ENCODE results near the gene RHOBTB3. TPM values are rescaled to one million over a fixed set of nuclear protein-coding genes. Genes with fewer than 3 reads are reported as not detected.

Gene RHOBTB3
- polyA plus RNA-seq, 4 donors: 5.8 to 42.2 (median 12.1) TPM

GRCh38 chr5:95725937-95726810 lies 5.0 kb upstream of the RHOBTB3 start:
- no peaks in the 10 kb centered on the region for H3K9me3 ChIP-seq (ENCODE audit: control insufficient read depth in 2 of 2, insufficient read depth in 1 of 2, low read depth in 1 of 2, low read length in 1 of 2)
- WGBS, 3 donors: 63 to 90% (median 82%) methylated on average over 4 of the region's 4 CpGs
- peak overlapping the region in 1 of 3 donors; percentile 74 for H3K27ac ChIP-seq (ENCODE audit: low read depth in 1 of 3, low read length in 2 of 3)
- FAIRE-seq (no peak), DNase-seq (no peak)
- peaks cover 0 to 32% (median 13%) of the 10 kb centered on the region in 3 donors for H3K4me1 ChIP-seq (ENCODE audit: control insufficient read depth in 3 of 3, insufficient read depth in 2 of 3, low read depth in 1 of 3, low read length in 2 of 3)
- H3K27me3 ChIP-seq (ENCODE audit: control insufficient read depth in 3 of 3, insufficient read depth in 3 of 3, low read length in 3 of 3): no peaks in the 10 kb centered on the region
- no peaks in the 10 kb centered on the region for H3K36me3 ChIP-seq (ENCODE audit: control insufficient read depth in 3 of 3, insufficient read depth in 2 of 3, low read depth in 1 of 3, low read length in 3 of 3)
- no peak overlapping the region for H3K4me3 ChIP-seq (ENCODE audit: low read depth in 1 of 3, low read length in 3 of 3)

DNA sequence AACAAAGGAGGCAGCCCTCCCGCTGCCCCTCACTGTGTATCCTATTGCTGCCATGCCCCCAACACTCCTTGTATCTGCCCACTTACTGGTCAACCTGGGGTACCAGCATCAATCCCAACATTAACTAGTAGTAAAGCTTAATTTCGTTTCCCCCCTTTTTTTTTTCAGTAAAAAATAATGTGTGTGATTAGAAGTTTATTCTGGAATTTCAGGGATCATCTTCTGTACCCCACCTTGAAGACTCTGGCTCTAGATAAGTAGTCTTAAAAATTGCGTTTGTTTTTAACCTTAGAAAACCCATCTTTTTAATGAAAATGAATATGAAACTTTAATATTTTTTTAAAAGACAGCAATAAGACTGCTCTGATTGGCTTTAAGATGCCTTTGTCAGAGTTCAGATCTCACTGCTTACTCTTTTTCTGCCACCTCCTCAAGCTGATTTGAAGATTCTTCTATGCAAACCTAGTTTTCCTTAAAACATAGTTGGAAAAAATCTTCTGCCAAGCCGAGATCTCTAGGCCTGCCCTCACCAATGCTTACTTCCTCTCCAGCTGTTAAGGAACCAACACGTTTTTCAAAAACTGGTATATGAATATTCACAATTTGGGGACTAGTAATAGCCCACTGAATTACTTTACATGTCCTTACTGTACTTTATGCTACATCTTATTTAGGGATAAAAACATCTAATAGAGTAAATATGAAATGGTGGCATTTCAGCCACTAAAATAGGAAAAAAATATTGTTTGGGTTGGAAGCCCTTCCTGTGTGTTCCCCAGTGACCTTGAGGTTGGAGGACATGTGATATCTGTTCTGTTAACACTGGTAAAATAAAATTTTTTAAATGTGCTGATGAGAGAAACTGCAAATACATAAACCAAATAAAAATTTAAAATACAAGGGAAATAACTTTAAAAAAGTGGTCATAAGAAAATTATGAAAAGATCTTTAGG lies 4.0 kb upstream of the RHOBTB3 start:
- H3K27me3 ChIP-seq (ENCODE audit: control insufficient read depth in 3 of 3, insufficient read depth in 3 of 3, low read length in 3 of 3): no peaks in the 10 kb centered on the region
- DNase-seq: no peak
- 61 to 82% (median 63%) methylated on average over 5 of the region's 5 CpGs for WGBS, 3 donors
- H3K4me3 ChIP-seq (ENCODE audit: low read depth in 1 of 3, low read length in 3 of 3): no peak overlapping the region
- no peaks in the 10 kb centered on the region for H3K9me3 ChIP-seq (ENCODE audit: control insufficient read depth in 2 of 2, insufficient read depth in 1 of 2, low read depth in 1 of 2, low read length in 1 of 2)
- H3K36me3 ChIP-seq (ENCODE audit: control insufficient read depth in 3 of 3, insufficient read depth in 2 of 3, low read depth in 1 of 3, low read length in 3 of 3): no peaks in the 10 kb centered on the region
- H3K27ac ChIP-seq (ENCODE audit: low read depth in 1 of 3, low read length in 2 of 3): peak overlapping the region in 2 of 3 donors; percentile 68 to 74
- H3K4me1 ChIP-seq (ENCODE audit: control insufficient read depth in 3 of 3, insufficient read depth in 2 of 3, low read depth in 1 of 3, low read length in 2 of 3): peaks cover 0 to 32% (median 13%) of the 10 kb centered on the region in 3 donors
- no peak for FAIRE-seq

- WGBS, 3 donors: 17 to 39% (median 20%) methylated on average over 2 of the region's 2 CpGs
- Histone ChIP-seq H3K4me3 (ENCODE audit: low read depth in 1 of 3, low read length in 3 of 3) (no peak overlapping the region), H3K27ac (ENCODE audit: low read depth in 1 of 3, low read length in 2 of 3) (peak overlapping the region in 2 of 3 donors; percentile 12 to 68), H3K27me3 (ENCODE audit: control insufficient read depth in 3 of 3, insufficient read depth in 3 of 3, low read length in 3 of 3) (no peaks in the 10 kb centered on the region), H3K4me1 (ENCODE audit: control insufficient read depth in 3 of 3, insufficient read depth in 2 of 3, low read depth in 1 of 3, low read length in 2 of 3) (peaks cover 0 to 32% (median 13%) of the 10 kb centered on the region in 3 donors), H3K36me3 (ENCODE audit: control insufficient read depth in 3 of 3, insufficient read depth in 2 of 3, low read depth in 1 of 3, low read length in 3 of 3) (no peaks in the 10 kb centered on the region), H3K9me3 (ENCODE audit: control insufficient read depth in 2 of 2, insufficient read depth in 1 of 2, low read depth in 1 of 2, low read length in 1 of 2) (no peaks in the 10 kb centered on the region)
- no peak for FAIRE-seq
- peak; percentile 58 to 79 for DNase-seq
Measured at GRCh38 chr5:95727764-95728191, 3.4 kb upstream of the RHOBTB3 start.

GRCh38 chr5:95728494-95729114 lies 2.5 kb upstream of the RHOBTB3 start:
- Histone ChIP-seq H3K27me3 (ENCODE audit: control insufficient read depth in 3 of 3, insufficient read depth in 3 of 3, low read length in 3 of 3) (no peaks in the 10 kb centered on the region), H3K27ac (ENCODE audit: low read depth in 1 of 3, low read length in 2 of 3) (peak overlapping the region in 2 of 3 donors; percentile 54 to 68), H3K4me1 (ENCODE audit: control insufficient read depth in 3 of 3, insufficient read depth in 2 of 3, low read depth in 1 of 3, low read length in 2 of 3) (peaks cover 0 to 37% (median 13%) of the 10 kb centered on the region in 3 donors), H3K36me3 (ENCODE audit: control insufficient read depth in 3 of 3, insufficient read depth in 2 of 3, low read depth in 1 of 3, low read length in 3 of 3) (no peaks in the 10 kb centered on the region), H3K9me3 (ENCODE audit: control insufficient read depth in 2 of 2, insufficient read depth in 1 of 2, low read depth in 1 of 2, low read length in 1 of 2) (no peaks in the 10 kb centered on the region), H3K4me3 (ENCODE audit: low read depth in 1 of 3, low read length in 3 of 3) (no peak overlapping the region)
- FAIRE-seq (no peak), DNase-seq (no peak)
- WGBS, 3 donors: 86 to 90% (median 88%) methylated on average over 3 of the region's 3 CpGs

- Histone ChIP-seq H3K4me3 (ENCODE audit: low read depth in 1 of 3, low read length in 3 of 3) (no peak overlapping the region), H3K9me3 (ENCODE audit: control insufficient read depth in 2 of 2, insufficient read depth in 1 of 2, low read depth in 1 of 2, low read length in 1 of 2) (no peaks in the 10 kb centered on the region), H3K27ac (ENCODE audit: low read depth in 1 of 3, low read length in 2 of 3) (no peak overlapping the region), H3K36me3 (ENCODE audit: control insufficient read depth in 3 of 3, insufficient read depth in 2 of 3, low read depth in 1 of 3, low read length in 3 of 3) (no peaks in the 10 kb centered on the region), H3K27me3 (ENCODE audit: control insufficient read depth in 3 of 3, insufficient read depth in 3 of 3, low read length in 3 of 3) (no peaks in the 10 kb centered on the region), H3K4me1 (ENCODE audit: control insufficient read depth in 3 of 3, insufficient read depth in 2 of 3, low read depth in 1 of 3, low read length in 2 of 3) (peaks cover 0 to 45% (median 13%) of the 10 kb centered on the region in 3 donors)
- WGBS, 3 donors: 91% methylated on average over 8 of the region's 8 CpGs
- DNase-seq: no peak
- FAIRE-seq: no peak
Measured at GRCh38 chr5:95729115-95730010, 1.8 kb upstream of the RHOBTB3 start.

DNA sequence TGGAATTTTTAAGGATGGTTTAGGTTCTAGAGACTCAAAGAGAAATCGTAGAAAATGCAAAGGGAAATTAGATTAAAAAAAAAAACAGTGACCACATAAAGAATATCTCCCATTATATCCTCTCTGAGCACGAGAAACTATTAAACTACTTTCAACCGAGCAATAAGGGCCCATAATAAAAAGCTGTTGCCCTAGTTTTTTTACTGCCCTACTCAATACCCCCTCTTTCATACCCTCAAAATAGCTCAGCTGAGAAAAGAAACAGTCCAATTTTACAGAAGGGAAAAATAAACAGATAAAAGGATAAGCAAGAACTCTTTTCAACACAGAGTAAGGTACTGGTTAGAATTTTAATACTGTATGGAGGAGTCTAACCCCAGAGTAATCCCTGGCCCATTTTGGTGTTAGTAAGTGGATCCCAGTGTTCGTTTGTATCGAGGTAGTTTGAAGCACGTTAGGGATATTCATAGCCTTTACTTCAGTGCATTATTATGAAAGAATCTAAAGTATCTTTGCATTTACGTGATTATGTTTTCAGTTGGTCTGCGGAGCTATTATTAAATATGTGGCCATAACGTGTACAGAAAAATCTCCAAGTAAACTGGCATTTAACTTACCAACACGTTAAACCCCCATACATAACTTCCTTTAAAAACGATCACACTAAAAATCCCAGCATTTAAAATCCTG lies 980 bp upstream of the RHOBTB3 start:
- H3K4me1 ChIP-seq (ENCODE audit: control insufficient read depth in 3 of 3, insufficient read depth in 2 of 3, low read depth in 1 of 3, low read length in 2 of 3): peaks cover 0 to 52% (median 13%) of the 10 kb centered on the region in 3 donors
- DNase-seq (no peak), FAIRE-seq (no peak)
- no peaks in the 10 kb centered on the region for H3K36me3 ChIP-seq (ENCODE audit: control insufficient read depth in 3 of 3, insufficient read depth in 2 of 3, low read depth in 1 of 3, low read length in 3 of 3)
- H3K27ac ChIP-seq (ENCODE audit: low read depth in 1 of 3, low read length in 2 of 3): peak overlapping the region; percentile 31 to 85 (median 32)
- H3K27me3 ChIP-seq (ENCODE audit: control insufficient read depth in 3 of 3, insufficient read depth in 3 of 3, low read length in 3 of 3): no peaks in the 10 kb centered on the region
- peak overlapping the region in 1 of 3 donors; percentile 91 for H3K4me3 ChIP-seq (ENCODE audit: low read depth in 1 of 3, low read length in 3 of 3)
- H3K9me3 ChIP-seq (ENCODE audit: control insufficient read depth in 2 of 2, insufficient read depth in 1 of 2, low read depth in 1 of 2, low read length in 1 of 2): no peaks in the 10 kb centered on the region
- 24 to 29% (median 24%) methylated on average over 11 of the region's 11 CpGs for WGBS, 3 donors

All from small intestine (tissue), 7 donors.